Measurements from ENCODE around the gene NELFCD. TPM values are rescaled to one million over a fixed set of nuclear protein-coding genes. Genes with fewer than 3 reads are reported as not detected.
"Not testable (repeated sequence)": the region's sequence is repeated elsewhere in the genome, so short reads cannot be mapped to it uniquely, and the experiment has no call there.

Gene NELFCD
- total RNA-seq, 1 donor from 2014 or later = 85.7 TPM

DNA sequence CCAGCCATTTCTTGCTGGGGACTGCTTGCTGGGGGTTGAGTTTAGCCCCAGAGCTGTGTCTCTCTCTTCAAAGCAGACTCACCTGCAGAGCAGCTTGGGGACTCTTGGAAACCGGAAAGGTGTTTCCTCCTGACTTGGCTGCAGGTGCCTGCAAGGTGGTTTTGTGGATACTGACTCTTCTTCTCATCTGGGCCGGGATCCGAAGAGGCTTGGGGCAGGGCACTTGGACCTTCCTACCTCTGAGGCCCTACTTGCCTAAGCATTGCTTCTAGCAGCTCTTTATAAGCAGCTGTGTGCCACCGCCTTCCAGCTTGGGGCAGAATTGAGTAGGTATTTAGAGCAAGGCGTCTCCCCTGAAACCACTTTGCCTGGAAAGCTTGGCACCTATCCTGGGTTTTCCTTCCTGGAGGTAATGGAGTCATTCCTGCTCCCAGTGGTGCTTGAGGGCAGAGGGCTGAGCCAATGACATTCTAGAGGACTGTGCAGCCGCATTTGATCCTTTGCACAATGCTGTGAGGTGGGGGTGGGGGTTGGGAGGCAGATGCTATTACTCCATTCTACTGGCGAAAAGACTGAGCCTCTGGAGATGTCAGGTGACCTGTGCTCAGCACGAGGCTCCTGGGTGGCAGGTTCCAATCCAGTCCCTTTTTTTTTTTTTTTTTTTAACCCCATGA is 29.4 kb downstream of the NELFCD start:
- Histone ChIP-seq H3K36me3 (no peaks in the 10 kb centered on the region), H3K9me3 (no peaks in the 10 kb centered on the region), H3K27me3 (no peaks in the 10 kb centered on the region), H3K4me3 (no peak overlapping the region), H3K4me1 (peaks cover 40% of the 10 kb centered on the region), H3K27ac (no peak overlapping the region)
- TF ChIP-seq, protein P1, sequence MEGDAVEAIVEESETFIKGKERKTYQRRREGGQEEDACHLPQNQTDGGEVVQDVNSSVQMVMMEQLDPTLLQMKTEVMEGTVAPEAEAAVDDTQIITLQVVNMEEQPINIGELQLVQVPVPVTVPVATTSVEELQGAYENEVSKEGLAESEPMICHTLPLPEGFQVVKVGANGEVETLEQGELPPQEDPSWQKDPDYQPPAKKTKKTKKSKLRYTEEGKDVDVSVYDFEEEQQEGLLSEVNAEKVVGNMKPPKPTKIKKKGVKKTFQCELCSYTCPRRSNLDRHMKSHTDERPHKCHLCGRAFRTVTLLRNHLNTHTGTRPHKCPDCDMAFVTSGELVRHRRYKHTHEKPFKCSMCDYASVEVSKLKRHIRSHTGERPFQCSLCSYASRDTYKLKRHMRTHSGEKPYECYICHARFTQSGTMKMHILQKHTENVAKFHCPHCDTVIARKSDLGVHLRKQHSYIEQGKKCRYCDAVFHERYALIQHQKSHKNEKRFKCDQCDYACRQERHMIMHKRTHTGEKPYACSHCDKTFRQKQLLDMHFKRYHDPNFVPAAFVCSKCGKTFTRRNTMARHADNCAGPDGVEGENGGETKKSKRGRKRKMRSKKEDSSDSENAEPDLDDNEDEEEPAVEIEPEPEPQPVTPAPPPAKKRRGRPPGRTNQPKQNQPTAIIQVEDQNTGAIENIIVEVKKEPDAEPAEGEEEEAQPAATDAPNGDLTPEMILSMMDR (IDR thresholded peaks at IDR 0.05) = no peak
- no peak for TF ChIP-seq POLR2AphosphoS5 (IDR thresholded peaks at IDR 0.05; ENCODE audit: insufficient read depth in 1 of 2, low read depth in 1 of 2)
- TF ChIP-seq POLR2A (IDR thresholded peaks at IDR 0.05) = no peak
- intact Hi-C loops (cut with DNase I) = no loop called here
- peak; percentile 46 to 79 for DNase-seq (ENCODE audit: extremely low spot score in 2 of 2)

DNA sequence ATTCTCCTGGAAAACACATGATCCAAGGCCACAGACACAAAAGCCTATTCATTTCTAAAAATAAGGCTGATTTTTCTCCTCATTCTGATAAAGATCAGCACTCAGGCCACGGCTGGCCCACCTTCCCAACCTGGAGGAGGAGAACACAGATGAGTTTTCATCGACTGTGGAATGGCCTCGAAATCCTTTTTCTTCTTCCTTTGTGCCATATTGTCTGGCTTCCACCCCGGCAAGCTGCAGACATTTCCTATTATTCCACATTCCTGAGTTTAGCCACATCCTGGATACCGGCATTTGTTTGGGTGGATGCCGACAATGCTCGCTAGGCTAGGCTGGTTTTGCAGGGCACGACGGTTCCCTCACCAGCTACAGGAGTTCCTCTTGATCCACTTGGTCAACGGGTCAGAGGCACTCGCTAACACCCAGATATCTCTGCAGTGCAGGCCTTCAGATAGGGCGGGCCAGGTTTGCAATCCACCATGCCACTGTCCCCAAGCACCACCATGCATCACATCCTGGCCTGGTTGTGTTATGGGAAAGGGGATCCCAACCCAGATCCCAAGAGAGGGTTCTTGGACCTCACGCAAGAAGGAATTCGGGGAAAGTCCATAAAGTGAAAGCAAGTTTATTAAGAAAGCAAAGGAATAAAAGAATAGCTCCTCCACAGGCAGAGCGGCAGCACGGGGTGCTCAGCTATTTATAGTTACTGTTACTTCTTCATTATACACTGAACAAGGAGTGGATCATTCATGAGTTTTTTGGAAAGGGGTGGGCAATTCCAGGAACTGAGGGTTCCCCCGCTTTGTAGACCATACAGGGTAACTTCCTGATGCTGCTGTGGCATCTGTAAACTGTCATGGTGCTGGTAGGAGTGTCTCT is 30.2 kb downstream of the NELFCD start:
- H3K4me1 ChIP-seq = peaks cover 33% of the 10 kb centered on the region
- no peak overlapping the region for H3K4me3 ChIP-seq
- intact Hi-C loops (cut with DNase I) = no loop called here
- peak; percentile 76 to 89 for DNase-seq (ENCODE audit: extremely low spot score in 2 of 2)
- TF ChIP-seq, protein P1 (IDR thresholded peaks at IDR 0.05) = no peak
- TF ChIP-seq POLR2A (IDR thresholded peaks at IDR 0.05) (no peak), POLR2AphosphoS5 (IDR thresholded peaks at IDR 0.05; ENCODE audit: insufficient read depth in 1 of 2, low read depth in 1 of 2) (no peak)
- H3K9me3 ChIP-seq = no peaks in the 10 kb centered on the region
- H3K36me3 ChIP-seq = no peaks in the 10 kb centered on the region
- no peak overlapping the region for H3K27ac ChIP-seq
- H3K27me3 ChIP-seq = no peaks in the 10 kb centered on the region

DNA sequence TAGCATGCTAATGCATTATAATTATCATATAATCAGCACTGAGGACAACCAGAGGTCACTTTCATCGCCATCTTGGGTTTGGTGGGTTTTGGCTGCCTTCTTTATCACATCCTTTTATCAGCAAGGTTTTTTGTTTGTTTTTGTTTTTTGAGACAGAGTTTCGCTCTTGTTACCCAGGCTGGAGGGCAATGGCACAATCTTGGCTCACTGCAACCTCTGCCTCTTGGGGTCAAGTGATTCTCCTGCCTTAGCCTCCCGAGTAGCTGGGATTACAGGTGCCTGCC is 30.8 kb downstream of the NELFCD start:
- H3K27me3 ChIP-seq; H3K9me3 ChIP-seq; H3K4me3 ChIP-seq; H3K27ac ChIP-seq; DNase-seq (ENCODE audit: extremely low spot score in 2 of 2); H3K36me3 ChIP-seq; intact Hi-C loops (cut with DNase I): not testable (repeated sequence)
- peaks cover 28% of the 10 kb centered on the region for H3K4me1 ChIP-seq

DNA sequence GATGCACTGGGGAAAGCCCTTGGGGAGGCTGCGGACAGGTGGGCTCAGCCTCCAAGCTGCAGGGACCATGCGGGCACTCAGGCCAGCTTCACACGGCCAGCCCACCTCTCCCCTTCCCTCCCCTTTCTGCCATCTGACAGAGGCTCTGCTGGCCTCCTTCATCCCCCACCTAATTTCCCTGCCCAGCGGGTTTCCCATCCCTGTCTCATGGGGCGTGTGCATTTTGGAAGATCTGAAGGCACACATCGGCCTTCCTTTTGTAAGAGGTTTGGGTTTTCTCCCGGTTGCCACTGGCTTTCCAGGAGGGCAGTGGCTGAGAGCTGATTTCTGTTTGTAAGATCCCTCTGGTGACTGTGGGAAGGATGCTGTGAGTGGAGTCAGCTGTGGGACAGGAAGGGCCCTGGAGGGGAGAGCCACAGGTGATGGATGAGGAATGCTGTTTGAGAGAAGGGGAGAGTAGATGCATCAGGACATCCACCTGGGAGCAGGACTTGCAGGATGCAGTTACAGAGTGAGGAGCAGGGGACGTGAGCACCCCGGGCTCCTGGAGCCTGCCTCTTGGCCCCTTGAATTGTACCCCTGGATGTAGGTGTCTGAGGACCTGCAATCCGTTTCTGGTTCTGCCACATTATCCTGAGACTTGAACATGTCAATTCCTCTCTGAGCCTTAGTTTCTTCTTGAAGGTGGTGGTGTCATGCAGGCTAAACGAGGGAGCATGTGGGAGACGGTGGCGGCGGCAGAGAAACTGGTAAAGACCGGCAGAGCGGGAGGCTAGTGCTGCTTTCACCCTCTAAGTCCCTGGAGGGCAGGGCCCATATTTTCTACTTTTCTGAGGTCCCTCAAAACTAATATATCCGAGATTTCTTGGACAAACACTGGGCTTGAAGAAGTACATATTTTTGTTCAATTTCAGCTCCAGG is 32.2 kb downstream of the NELFCD start:
- TF ChIP-seq POLR2AphosphoS5 (IDR thresholded peaks at IDR 0.05; ENCODE audit: insufficient read depth in 1 of 2, low read depth in 1 of 2) = no peak
- TF ChIP-seq, protein P1 (IDR thresholded peaks at IDR 0.05) = no peak
- TF ChIP-seq POLR2A (IDR thresholded peaks at IDR 0.05) = no peak
- no peaks in the 10 kb centered on the region for H3K36me3 ChIP-seq
- peak in 1 of 2 donors; percentile 90 for DNase-seq (ENCODE audit: extremely low spot score in 2 of 2)
- intact Hi-C loops (cut with DNase I) = no loop called here
- H3K27me3 ChIP-seq = no peaks in the 10 kb centered on the region
- H3K4me3 ChIP-seq = no peak overlapping the region
- no peaks in the 10 kb centered on the region for H3K9me3 ChIP-seq
- no peak overlapping the region for H3K27ac ChIP-seq
- H3K4me1 ChIP-seq = peaks cover 19% of the 10 kb centered on the region

DNA sequence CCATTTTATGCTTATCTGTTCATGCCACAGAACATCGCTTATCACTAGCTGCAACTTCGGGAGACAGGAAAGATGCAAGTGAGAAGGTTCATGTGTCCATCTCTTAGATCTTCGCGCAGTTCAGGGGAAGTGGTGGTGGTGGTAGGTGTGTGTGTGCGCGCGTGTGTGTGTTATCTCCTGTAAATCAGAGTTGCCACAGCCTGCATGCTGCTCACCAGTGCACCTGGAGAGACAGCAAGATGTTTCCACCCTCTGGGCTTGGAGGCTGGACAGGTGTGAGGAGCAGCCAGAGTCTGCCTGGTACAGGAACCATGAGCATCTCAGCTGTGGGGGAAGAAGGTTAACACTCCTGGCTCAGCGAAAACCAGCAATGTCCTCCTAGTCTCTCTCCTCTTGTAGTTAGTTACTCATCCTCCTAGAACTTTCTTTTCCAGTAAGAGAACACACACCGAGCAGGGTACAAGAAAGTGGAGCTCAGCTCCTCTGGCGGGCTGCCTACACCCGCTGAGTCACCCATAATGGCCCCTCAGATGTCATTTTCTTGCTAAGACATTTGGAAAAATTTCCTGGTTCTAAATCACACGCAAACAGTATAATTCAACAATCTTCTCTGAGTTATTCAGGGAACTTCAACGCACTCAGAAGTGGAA is 33.0 kb downstream of the NELFCD start:
- H3K9me3 ChIP-seq = no peaks in the 10 kb centered on the region
- TF ChIP-seq POLR2AphosphoS5 (IDR thresholded peaks at IDR 0.05; ENCODE audit: insufficient read depth in 1 of 2, low read depth in 1 of 2) = no peak
- TF ChIP-seq POLR2A (IDR thresholded peaks at IDR 0.05) = no peak
- TF ChIP-seq, protein P1 (IDR thresholded peaks at IDR 0.05) = no peak
- DNase-seq (ENCODE audit: extremely low spot score in 2 of 2) = peak; percentile 52 to 69
- no peak overlapping the region for H3K4me3 ChIP-seq
- H3K27ac ChIP-seq = no peak overlapping the region
- intact Hi-C loops (cut with DNase I) = no loop called here
- H3K4me1 ChIP-seq = peaks cover 19% of the 10 kb centered on the region
- H3K27me3 ChIP-seq = no peaks in the 10 kb centered on the region
- H3K36me3 ChIP-seq = no peaks in the 10 kb centered on the region
